ENCODE results near the gene CD6. TPM values are rescaled to one million over a fixed set of nuclear protein-coding genes. Genes with fewer than 3 reads are reported as not detected.

CD6 gene
- total RNA-seq, 1 donor from 2014 or later: 12.0 TPM

DNA sequence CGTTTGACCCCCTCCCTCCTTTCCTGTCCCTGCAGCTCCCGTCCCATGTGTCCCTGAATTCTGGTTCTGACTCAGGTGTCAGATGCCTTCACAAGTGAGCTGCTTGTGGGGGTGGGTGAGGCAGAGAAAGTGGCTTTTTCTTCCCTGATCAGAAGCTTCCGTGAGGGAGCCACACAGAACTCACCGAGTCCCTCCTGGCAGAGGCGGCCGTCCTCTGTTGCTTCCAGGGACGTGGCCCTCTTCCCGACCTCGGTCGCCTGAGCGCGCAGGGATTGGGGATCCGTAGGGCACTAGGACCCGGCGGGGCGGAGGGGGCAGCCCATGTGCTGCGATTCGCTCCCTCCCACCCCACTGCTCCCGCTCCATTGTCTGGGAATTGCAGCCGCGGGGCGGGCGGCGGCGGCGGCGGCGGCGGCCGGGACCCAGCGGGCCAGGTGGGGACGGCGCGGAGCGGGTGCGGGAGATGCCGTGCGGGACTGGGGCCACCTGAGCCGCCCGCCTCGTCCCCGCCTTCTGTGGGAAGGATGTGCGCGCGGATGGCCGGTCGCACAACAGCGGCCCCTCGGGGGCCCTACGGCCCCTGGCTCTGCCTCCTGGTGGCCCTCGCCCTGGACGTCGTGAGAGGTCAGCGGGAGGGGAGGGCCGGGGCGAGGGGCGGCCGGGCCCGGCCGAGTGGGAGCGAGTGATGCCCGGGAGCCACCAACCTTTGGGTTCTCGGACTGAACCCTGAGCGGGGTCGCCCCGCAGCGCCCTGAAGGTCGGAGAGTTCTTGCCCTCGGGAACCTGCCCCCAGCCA is 47.2 kb upstream of the CD6 start, which contains the start of gene TMEM132A:
TSS of gene TMEM132A (plus strand) at position 351 of the 796 bp plus-strand sequence. CDS start at position 525, 174 bp downstream.
- CTCF ChIA-PET: interaction anchor here (0.6 kb wide), 1 partner anchor 160 kb away, joined by 3 read pairs; no protein-coding TSS in a partner anchor
- TF ChIP-seq, protein P1, sequence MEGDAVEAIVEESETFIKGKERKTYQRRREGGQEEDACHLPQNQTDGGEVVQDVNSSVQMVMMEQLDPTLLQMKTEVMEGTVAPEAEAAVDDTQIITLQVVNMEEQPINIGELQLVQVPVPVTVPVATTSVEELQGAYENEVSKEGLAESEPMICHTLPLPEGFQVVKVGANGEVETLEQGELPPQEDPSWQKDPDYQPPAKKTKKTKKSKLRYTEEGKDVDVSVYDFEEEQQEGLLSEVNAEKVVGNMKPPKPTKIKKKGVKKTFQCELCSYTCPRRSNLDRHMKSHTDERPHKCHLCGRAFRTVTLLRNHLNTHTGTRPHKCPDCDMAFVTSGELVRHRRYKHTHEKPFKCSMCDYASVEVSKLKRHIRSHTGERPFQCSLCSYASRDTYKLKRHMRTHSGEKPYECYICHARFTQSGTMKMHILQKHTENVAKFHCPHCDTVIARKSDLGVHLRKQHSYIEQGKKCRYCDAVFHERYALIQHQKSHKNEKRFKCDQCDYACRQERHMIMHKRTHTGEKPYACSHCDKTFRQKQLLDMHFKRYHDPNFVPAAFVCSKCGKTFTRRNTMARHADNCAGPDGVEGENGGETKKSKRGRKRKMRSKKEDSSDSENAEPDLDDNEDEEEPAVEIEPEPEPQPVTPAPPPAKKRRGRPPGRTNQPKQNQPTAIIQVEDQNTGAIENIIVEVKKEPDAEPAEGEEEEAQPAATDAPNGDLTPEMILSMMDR (IDR thresholded peaks at IDR 0.05): no peak
- POLR2A ChIA-PET: interaction anchor here (0.6 to 3.8 kb wide), 8 partner anchors 8 to 87 kb away, joined by 3 to 20 read pairs (median 7); partner anchors contain the start of genes SLC15A3 and TMEM109
- H3K4me3 Mint-ChIP-seq: peak within 1 kb of the TSS; percentile 69
- peak; percentile 27 for ATAC-seq (ENCODE audit: low read depth)
- peaks cover 44% of the 10 kb centered on the region for H3K36me3 Mint-ChIP-seq (ENCODE audit: low read depth)
- H3K4me1 Mint-ChIP-seq: peaks cover 33% of the 10 kb centered on the region
- H3K27ac Mint-ChIP-seq: no peak within 1 kb of the TSS
- H3K9me3 Mint-ChIP-seq: no peaks in the 10 kb centered on the region
- DNase-seq: no peak
- intact Hi-C loops (cut with micrococcal nuclease): no loop called here
- H3K27me3 Mint-ChIP-seq: peaks cover 4% of the 10 kb centered on the region

DNA sequence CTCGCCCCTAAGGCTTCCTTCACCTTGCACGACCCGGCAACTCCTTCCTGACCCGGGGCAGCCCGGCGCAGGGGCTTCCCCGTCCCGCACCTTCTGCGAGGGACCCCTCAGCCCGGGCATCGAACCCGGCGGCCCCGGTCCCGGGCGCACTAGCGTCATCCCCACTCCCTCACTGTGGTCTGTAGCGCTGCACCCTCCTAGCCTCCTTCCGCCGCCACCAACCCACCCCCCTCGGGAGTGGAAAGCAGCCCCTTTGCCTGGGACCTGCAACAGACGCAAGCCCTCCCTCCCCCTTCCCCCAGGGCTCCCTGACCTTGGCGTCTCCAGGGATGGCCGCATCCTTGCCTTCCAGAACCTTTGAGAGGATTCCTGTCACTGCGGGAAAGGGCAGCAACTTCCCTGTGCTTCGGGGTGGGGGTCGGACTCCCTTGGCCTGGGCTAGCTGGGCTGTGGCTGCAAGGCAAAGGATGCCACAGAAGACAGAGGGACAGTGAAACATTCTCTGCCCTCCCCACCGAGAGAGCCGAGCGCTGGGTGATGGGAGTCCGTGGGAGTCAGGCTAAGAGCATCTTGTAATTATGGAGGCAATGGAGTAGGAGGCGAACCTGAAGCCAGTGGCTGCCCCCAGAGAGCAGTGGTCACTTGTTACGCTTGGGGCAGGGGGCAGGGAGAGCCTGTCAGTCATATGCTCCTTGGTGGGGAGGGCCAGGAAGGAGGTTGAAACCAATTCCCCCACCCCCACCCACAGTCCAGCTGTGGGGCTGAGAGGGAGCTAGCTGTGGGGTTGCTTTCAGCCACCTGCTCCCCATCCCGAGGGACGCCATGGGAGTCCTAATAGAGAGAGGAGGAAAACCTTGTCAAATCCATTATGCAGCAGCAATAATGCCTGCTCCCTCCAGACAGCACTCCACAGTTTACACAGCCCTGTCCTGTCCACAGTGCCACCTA is 46.3 kb upstream of the CD6 start:
- TF ChIP-seq, protein P1 (IDR thresholded peaks at IDR 0.05): no peak
- ATAC-seq (ENCODE audit: low read depth) (peak; percentile 56), DNase-seq (no peak)
- H3K36me3 Mint-ChIP-seq (ENCODE audit: low read depth): peaks cover 35% of the 10 kb centered on the region
- H3K27me3 Mint-ChIP-seq: peaks cover 4% of the 10 kb centered on the region
- peaks cover 33% of the 10 kb centered on the region for H3K4me1 Mint-ChIP-seq
- ChIA-PET CTCF (no interaction called here), POLR2A (no interaction called here)
- peak overlapping the region; percentile 69 for H3K4me3 Mint-ChIP-seq
- no peak overlapping the region for H3K27ac Mint-ChIP-seq
- H3K9me3 Mint-ChIP-seq: no peaks in the 10 kb centered on the region
- intact Hi-C loops (cut with micrococcal nuclease): no loop called here

DNA sequence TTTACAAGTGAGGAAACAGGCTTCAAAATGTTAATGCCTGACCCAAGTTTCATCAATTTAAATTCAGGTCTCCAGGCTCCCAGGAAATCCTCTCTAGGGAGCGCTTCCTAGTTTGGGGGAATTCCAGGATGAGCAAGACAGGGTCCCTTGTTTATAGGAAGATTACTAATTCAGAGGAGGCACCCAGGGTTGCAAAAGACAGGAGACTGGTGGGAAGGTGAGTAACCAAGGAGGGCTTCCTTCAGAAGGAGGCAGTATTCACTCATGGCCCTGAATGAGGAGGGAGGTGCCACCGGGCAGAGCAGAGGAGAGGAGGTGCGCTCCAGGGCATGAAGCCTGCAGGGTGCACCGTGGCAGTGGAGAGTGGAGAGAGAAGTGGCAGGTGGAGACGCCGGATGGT is 45.6 kb upstream of the CD6 start:
- Mint-ChIP-seq H3K4me1 (peaks cover 34% of the 10 kb centered on the region), H3K36me3 (ENCODE audit: low read depth) (peaks cover 28% of the 10 kb centered on the region), H3K9me3 (no peaks in the 10 kb centered on the region), H3K27ac (no peak overlapping the region), H3K4me3 (peak overlapping the region; percentile 69), H3K27me3 (peaks cover 4% of the 10 kb centered on the region)
- no peak for DNase-seq
- intact Hi-C loops (cut with micrococcal nuclease): no loop called here
- POLR2A ChIA-PET: no interaction called here
- ATAC-seq (ENCODE audit: low read depth): no peak
- CTCF ChIA-PET: no interaction called here
- TF ChIP-seq, protein P1 (IDR thresholded peaks at IDR 0.05): no peak

DNA sequence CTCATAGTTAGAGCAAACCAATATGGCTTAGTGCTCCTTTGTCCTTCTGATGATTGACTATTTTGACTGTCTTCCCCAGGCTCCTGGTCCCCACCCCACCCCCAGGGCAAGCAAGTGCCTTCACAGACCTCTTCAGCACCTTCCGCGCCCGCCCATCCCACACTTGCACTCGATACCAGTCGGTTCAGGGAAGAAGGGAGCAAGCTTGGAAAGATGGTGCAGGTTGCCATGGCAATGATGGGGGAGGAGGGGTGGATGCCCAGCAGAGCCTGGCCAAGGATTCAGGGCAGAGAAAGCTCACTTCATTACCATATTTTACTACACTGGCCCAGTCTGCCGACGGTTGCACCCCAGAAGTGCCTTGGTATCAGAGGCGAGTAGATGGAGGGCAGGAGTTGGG is 45.0 kb upstream of the CD6 start:
- H3K4me1 Mint-ChIP-seq: peaks cover 41% of the 10 kb centered on the region
- no peaks in the 10 kb centered on the region for H3K9me3 Mint-ChIP-seq
- H3K4me3 Mint-ChIP-seq: no peak overlapping the region
- H3K36me3 Mint-ChIP-seq (ENCODE audit: low read depth): peaks cover 22% of the 10 kb centered on the region
- TF ChIP-seq, protein P1 (IDR thresholded peaks at IDR 0.05): no peak
- ATAC-seq (ENCODE audit: low read depth) (no peak), DNase-seq (no peak)
- ChIA-PET CTCF (interaction anchor here (0.8 kb wide), 1 partner anchor 11 kb away, joined by 3 read pairs; no protein-coding TSS in a partner anchor), POLR2A (interaction anchor here (10.8 kb wide), 1 partner anchor 11 kb away, joined by 191 read pairs; the partner anchor contains the start of gene TMEM109)
- intact Hi-C loops (cut with micrococcal nuclease): no loop called here
- peaks cover 4% of the 10 kb centered on the region for H3K27me3 Mint-ChIP-seq
- no peak overlapping the region for H3K27ac Mint-ChIP-seq

All from activated B cell treated with CpG ODN at 0.5 μM for 24 hours (primary cell).